Tibial artery (tissue), 4 donors: ENCODE results near the gene HGS.
A peak's percentile ranks its signal among the peaks of the same experiment; 100 is the strongest.

Experiments
- DNase-seq, 2 donors: peaks; one replicate each; pipeline ENCODE4 v3.0.0-alpha.2; 2019
- H3K27ac ChIP-seq, 2 donors: fragments of 200-600 bp; sonication (generic) in 1 of 2; 1 replicate in 1 of 2; 2 replicates in 1 of 2; pipeline ENCODE4 v1.5.1; 2018 to 2019; ENCODE audit warnings: mild to moderate bottlenecking in 1 of 2
- H3K27me3 ChIP-seq, 2 donors: fragments of 200-600 bp; sonication (generic) in 1 of 2; one replicate each; pipeline versions ENCODE4 v1.5.1 to v1.6.0; 2016 to 2019
- H3K36me3 ChIP-seq, 3 donors: fragments of 200-600 bp; sonication (generic) in 2 of 3; one replicate each; pipeline ENCODE4 v1.5.1; 2016 to 2019; ENCODE audit warnings: mild to moderate bottlenecking in 2 of 3
- H3K4me1 ChIP-seq, 4 donors: fragments of 200-600 bp; sonication (generic) in 2 of 4; 1 replicate in 3 of 4; 2 replicates in 1 of 4; pipeline ENCODE4 v1.5.1; 2016 to 2019
- H3K4me3 ChIP-seq, 2 donors: fragments of 200-600 bp; sonication (generic) in 1 of 2; 1 replicate in 1 of 2; 2 replicates in 1 of 2; pipeline ENCODE4 v1.5.1; 2018 to 2019; ENCODE audit warnings: mild to moderate bottlenecking in 2 of 2
- H3K9me3 ChIP-seq, 3 donors: fragments of 200-600 bp; sonication (generic) in 1 of 3; one replicate each; pipeline ENCODE4 v1.5.1; 2016 to 2019
- intact Hi-C: fragments of 100-400 bp; cut with DNase I; formaldehyde crosslinking; loops from one replicate; pipeline ENCODE4 v1.15.0; 2023; ENCODE audit warnings: low total_unique reads
- TF ChIP-seq, protein P1 (sequence below), 2 experiments: fragments of 200-600 bp in 1 of 2; fragments of 450-650 bp in 1 of 2; IDR thresholded peaks; one replicate each; pipeline ENCODE4 v1.5.1; 2017 to 2019; ENCODE audit warnings: antibody characterized with exemption in 2 of 2, mild to moderate bottlenecking in 1 of 2, moderate library complexity in 1 of 2

Gene HGS

GRCh38 chr17:81702934-81703746 lies 19.3 kb downstream of the HGS start, which contains the start of gene MRPL12:
Gene MRPL12, plus strand, starts transcription at chr17:81703367. Its CDS starts 135 bp downstream, at chr17:81703502.
- DNase-seq = peak; percentile 91 to 94
- Histone ChIP-seq H3K27ac (peak within 1 kb of the TSS; percentile 92 to 93), H3K4me1 (peaks cover 0 to 37% (median 28%) of the 10 kb centered on the region in 4 donors), H3K4me3 (peak within 1 kb of the TSS; percentile 71 to 82), H3K9me3 (no peaks in the 10 kb centered on the region), H3K27me3 (no peaks in the 10 kb centered on the region), H3K36me3 (peaks cover 4 to 69% (median 53%) of the 10 kb centered on the region in 3 donors)
- TF ChIP-seq, protein P1, sequence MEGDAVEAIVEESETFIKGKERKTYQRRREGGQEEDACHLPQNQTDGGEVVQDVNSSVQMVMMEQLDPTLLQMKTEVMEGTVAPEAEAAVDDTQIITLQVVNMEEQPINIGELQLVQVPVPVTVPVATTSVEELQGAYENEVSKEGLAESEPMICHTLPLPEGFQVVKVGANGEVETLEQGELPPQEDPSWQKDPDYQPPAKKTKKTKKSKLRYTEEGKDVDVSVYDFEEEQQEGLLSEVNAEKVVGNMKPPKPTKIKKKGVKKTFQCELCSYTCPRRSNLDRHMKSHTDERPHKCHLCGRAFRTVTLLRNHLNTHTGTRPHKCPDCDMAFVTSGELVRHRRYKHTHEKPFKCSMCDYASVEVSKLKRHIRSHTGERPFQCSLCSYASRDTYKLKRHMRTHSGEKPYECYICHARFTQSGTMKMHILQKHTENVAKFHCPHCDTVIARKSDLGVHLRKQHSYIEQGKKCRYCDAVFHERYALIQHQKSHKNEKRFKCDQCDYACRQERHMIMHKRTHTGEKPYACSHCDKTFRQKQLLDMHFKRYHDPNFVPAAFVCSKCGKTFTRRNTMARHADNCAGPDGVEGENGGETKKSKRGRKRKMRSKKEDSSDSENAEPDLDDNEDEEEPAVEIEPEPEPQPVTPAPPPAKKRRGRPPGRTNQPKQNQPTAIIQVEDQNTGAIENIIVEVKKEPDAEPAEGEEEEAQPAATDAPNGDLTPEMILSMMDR (IDR thresholded peaks at IDR 0.05) = peak; percentile 23 to 49
- intact Hi-C loops = no loop called here

DNA sequence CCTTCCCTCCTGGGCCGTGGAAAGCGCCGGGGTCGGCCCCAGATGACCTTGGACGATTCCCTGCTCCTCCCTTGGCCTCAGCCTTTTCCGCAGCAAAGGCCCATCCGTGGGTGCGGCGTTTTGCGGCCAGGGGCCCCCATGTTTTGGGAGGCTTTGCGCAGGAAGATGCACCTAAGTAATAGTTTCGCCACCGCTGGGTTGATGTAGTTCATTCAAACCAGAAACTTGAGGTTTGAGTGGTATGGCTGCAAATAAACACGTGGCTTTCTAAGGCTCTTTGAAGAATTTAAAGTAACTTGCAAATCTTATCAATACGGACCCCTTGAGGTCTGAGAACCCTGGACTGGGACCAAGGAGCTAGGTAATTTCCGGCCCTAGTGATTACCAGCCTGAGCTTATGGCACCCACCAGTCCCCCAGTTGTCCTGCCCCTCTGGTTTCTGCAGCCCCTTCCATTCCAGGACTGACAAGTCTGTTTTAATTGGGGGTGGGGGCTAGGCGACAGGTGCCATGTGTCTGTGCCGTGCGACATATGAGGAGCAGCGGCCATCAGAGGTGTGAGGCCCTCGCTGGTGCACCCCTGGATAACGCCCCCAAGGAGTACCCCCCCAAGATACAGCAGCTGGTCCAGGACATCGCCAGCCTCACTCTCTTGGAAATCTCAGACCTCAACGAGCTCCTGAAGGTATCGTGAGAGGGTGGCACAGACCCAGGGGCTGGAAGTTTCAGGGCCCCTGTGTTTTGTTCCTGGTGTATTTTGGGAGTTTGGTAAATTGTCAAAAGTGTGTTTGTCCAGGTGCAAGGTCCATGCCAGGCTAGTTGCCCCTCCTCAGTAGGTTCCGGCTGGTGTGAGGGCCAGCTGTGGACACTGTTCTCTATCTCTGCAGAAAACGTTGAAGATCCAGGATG lies 20.2 kb downstream of the HGS start:
- Histone ChIP-seq H3K9me3 (no peaks in the 10 kb centered on the region), H3K36me3 (peaks cover 0 to 61% (median 44%) of the 10 kb centered on the region in 3 donors), H3K27me3 (no peaks in the 10 kb centered on the region), H3K4me1 (peaks cover 0 to 37% (median 28%) of the 10 kb centered on the region in 4 donors), H3K4me3 (peak overlapping the region; percentile 71 to 82), H3K27ac (peak overlapping the region; percentile 92 to 93)
- intact Hi-C loops = no loop called here
- no peak for DNase-seq
- TF ChIP-seq, protein P1 (IDR thresholded peaks at IDR 0.05) = no peak

- TF ChIP-seq, protein P1 (IDR thresholded peaks at IDR 0.05) = no peak
- H3K4me1 ChIP-seq = peaks cover 0 to 40% (median 31%) of the 10 kb centered on the region in 4 donors
- H3K4me3 ChIP-seq = no peak overlapping the region
- H3K36me3 ChIP-seq = peaks cover 0 to 44% (median 33%) of the 10 kb centered on the region in 3 donors
- no peaks in the 10 kb centered on the region for H3K9me3 ChIP-seq
- DNase-seq = no peak
- H3K27me3 ChIP-seq = peaks cover 0 to 7% of the 10 kb centered on the region in 2 donors
- H3K27ac ChIP-seq = no peak overlapping the region
- intact Hi-C loops = no loop called here
Measured at GRCh38 chr17:81705518-81706231, 21.9 kb downstream of the HGS start.

GRCh38 chr17:81706232-81706611 lies 22.4 kb downstream of the HGS start:
- intact Hi-C loops = no loop called here
- Histone ChIP-seq H3K27ac (no peak overlapping the region), H3K9me3 (no peaks in the 10 kb centered on the region), H3K4me1 (peaks cover 0 to 40% (median 32%) of the 10 kb centered on the region in 4 donors), H3K4me3 (no peak overlapping the region), H3K36me3 (peaks cover 0 to 38% (median 28%) of the 10 kb centered on the region in 3 donors), H3K27me3 (peaks cover 0 to 7% of the 10 kb centered on the region in 2 donors)
- no peak for DNase-seq
- TF ChIP-seq, protein P1 (IDR thresholded peaks at IDR 0.05) = no peak
